ENCODE data around the gene RASGRF1.

- no peak for TF ChIP-seq CTCF (conservative IDR thresholded peaks at IDR 0.05)
- no peak for TF ChIP-seq ZFX (IDR thresholded peaks at IDR 0.05)
These were observed 65.4 kb downstream of the RASGRF1 start for GRCh38 chr15:79025201-79025600.

Measured in C4-2B (cell line).